Hematopoietic multipotent progenitor cell treated with erythropoietin and hydrocortisone succinate and interleukin-3 and kit ligand, for 17 days (in vitro differentiated cells): ENCODE measurements around the gene CPEB3.
A peak's percentile ranks its signal among the peaks of the same experiment; 100 is the strongest.
"Not testable (repeated sequence)": the region's sequence is repeated elsewhere in the genome, so short reads cannot be mapped to it uniquely, and the experiment has no call there.

Experiments used
- DNase-seq: peaks from one replicate; pipeline ENCODE4 v3.0.0-alpha.2; 2015; ENCODE audit warnings: low spot score

The CPEB3 gene

DNA sequence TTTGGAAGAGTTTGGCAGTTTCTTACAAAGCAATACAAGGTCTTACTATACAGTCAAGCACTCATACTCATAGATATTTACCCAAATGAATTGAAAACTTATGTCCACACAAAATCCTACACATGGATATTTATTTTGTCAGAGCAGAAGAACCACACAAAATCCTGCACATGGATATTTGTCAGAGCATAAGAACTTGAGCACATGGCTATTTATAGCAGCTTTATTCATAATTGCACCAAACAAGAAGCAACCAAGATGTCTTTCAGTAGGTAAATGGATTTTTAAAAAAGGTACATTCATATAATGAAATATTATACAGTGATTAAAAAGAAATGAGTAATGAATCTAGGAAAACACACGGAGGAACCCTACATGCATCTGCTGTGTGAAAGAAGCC lies 251.9 kb downstream of the CPEB3 start:
- no peak for DNase-seq

DNA sequence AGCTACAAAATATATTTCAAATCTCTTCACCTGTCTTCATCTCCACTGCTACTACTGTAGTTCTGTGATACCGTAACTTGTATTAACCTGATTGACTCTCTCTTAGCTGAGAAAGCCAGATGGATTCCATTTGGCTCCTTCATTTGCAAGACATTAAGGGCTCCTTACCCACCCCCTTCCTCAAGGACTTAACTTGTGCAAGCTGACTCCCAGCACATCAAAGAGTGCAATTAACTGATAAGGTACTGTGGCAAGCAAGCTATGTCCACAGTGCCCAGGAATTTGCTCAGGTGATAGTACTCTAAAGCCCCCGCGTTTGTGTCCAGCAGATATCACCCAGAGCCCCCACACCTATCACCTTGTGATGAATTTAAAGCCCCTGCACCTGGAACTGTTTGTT lies 257.8 kb downstream of the CPEB3 start:
- not testable (repeated sequence) for DNase-seq

DNA sequence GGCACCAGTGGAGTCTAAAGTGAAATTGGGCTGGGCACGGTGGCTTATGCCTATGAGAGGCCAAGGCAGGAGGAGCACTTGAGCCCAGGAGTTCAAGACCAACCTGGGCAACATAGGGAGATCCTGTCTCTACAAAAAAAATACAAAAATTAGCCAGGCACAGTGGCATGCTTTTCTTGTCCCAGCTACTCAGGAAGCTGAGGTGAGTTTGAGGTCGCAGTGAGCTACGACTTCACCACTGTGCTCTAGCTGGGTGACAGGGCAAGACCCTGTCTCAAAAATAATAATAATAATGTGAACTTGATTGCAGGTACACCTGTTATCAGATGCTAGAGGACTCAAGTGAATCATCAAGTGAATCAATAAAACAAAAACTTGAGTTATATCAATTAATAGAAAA lies 259.3 kb downstream of the CPEB3 start:
- no peak for DNase-seq

- peak; percentile 19 for DNase-seq
Observed at GRCh38 chr10:92027141-92027540, 263.7 kb downstream of the CPEB3 start.

DNA sequence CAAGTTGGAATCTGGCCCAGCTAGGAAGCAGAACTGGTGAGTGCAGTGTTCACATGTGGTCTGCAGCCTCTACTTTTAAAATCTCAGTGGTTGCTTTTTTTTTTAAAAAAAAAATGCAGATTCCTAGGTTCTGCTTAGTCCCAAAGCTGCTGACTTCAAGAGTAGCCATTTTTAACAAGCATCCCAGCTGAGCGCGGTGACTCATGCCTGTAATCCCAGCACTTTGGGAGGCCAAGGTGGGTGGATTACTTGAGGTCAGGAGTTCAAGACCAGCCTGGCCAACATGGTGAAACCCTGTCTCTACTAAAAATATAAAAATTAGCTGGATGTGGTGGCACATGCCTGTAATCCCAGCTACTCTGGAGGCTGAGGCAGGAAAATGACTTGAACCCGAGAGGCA lies 265.5 kb downstream of the CPEB3 start:
- DNase-seq: not testable (repeated sequence)

DNA sequence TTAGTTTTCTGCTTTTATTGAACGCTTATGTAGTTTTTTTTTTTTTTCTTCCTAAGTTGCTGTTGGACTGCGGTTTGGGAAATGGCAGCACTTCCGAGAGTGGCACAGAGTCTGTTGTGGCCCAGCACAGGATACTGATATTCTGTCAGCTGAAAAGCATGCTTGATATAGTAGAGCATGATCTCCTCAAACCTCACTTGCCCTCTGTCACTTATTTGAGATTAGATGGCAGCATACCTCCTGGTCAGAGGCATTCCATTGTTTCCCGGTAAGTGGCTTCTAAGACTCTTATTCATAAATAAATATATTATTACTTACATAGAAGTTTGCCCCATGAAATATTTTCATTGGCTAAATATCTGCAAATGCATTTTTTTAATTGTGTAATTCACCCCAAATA lies 266.2 kb downstream of the CPEB3 start:
- DNase-seq: no peak

DNA sequence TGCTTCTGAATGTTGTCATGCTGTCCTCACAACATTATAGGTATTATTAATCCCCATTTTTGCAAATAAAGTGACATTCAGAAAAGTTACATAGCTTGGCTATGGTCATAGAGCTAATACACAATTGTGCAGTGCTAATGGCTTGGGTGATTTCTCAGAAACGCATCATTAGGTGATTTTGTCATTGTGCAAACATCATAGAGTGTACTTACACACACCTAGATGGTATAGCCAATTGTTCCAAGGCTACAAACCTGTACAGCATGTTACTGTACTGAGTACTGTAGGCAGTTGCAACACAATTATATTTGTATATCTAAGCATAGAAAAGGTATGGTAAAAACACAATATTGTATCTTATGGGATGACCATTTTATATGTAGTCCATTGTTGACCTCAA lies 276.3 kb downstream of the CPEB3 start:
- DNase-seq: no peak

- DNase-seq: peak; percentile 9
Observed at GRCh38 chr10:92011560-92012214, 279.2 kb downstream of the CPEB3 start.

DNA sequence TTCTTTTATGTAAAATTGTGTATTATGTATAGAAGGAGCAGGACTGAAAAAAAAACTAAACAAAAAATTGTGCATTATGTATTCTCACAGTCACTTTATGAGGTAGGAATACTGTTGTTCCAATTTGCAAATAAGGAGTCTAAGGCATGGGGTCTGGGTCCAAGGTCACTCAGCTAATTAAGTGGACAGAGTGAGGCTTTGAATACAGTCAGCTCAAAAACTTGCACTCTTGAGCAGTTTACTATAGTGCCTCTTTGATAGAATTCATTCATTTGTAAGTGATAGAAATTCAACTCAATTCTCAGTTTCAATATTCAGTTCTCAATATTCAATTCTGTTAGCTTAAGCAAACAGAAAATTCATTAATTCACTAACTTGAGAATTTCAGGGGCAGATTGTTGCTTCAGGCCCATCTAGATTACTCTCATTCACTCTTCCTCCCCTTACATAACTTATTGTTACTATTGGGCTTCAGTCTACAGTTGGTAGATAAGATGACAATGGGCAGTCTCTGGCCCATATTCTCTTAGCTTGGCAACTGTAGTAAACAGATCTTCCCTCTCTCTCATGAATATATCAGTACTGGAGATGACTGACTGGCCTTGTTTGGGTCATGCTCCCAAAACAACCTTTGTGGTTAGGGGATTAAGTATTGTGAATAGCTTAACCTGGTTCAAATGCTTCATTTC lies 280.7 kb downstream of the CPEB3 start:
- DNase-seq: no peak

DNA sequence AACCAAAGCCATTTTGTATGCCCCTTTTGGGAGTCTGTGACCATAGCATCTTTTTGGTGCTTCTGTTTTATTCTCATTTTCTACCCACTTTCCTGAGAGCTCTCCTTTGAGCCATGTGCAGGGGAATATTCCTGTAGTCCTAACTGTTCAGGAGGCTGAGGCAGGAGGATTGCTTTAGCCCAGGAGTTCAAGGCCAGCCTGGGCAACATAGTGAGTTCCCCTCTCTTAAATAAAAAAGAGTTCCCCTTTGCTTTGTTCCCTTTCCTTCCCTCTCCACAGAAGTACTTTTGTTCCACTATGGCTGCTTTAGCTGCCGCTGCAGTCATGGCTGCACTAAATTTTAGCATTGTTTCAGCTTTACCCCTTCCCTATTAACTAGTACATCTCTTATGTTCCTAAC lies 281.4 kb downstream of the CPEB3 start:
- DNase-seq: no peak

- no peak for DNase-seq
Observed at GRCh38 chr10:92005978-92006377, 284.9 kb downstream of the CPEB3 start.

DNA sequence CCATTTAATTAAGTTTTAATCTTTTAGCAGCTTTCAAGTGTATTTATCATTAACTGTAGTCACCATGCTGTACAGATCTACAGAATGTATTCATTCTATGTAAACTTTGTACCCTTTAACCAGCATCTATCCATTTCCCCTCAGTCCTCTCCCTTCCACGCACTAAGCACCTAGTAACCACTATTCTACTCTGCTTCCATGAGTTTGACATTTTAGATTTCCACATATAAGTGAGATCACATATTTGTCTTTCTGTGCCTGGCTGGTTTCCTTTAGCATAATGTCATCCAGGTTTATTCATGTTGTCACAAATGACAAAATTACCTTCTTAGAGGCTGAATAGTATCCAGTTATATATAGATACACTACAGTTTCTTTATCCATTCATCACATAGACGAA lies 287.6 kb downstream of the CPEB3 start:
- DNase-seq: no peak

DNA sequence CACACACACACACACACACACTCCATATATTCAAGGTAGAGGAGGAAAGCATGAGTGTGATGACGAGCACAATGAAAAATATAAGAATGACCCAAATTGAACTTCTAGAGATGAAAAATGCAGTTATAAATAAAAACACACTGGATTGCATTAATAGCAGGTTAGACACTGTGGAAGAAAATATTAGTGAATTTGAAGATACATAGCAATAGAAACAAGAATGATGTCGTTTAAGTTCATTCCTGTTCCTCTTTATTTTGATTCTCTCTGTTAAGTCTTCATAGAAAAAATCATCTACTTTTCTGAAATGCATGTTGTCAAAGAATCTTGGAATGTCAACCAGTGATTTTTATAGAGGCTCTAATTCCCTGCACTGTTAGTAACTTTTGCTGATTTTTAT lies 288.9 kb downstream of the CPEB3 start:
- no peak for DNase-seq

GRCh38 chr10:92001581-92001980 lies 289.3 kb downstream of the CPEB3 start:
- no peak for DNase-seq
